WTC11 (cell line): ENCODE measurements around the gene MRPL40. TPM values are rescaled to one million over a fixed set of nuclear protein-coding genes. Genes with fewer than 3 reads are reported as not detected.

Experiments
- ATAC-seq: fragments of 200-7000 bp; cut with Tn5 transposase; 2 replicates; pipeline ENCODE4 v1.10.0; 2021; ENCODE audit warnings: mild to moderate bottlenecking, moderate library complexity
- CTCF ChIA-PET: fragments of 300-600 bp; sonication (Branson Sonifier 250); formaldehyde crosslinking; loops from one replicate; lab custom pipeline; 2021; ENCODE audit warnings: antibody characterized with exemption; lab: Charles Lee
- POLR2A ChIA-PET: fragments of 350-600 bp; sonication (Branson Sonifier 250); formaldehyde crosslinking; loops from one replicate; lab custom pipeline; 2021; ENCODE audit warnings: antibody characterized with exemption; lab: Charles Lee
- DNase-seq: peaks from one replicate; pipeline ENCODE4 v3.0.0; 2021; ENCODE audit warnings: low spot score
- H3K27ac Mint-ChIP-seq: 2 replicates; pipeline ENCODE4 v1.8.0; 2021; ENCODE audit warnings: mixed read lengths
- H3K27me3 Mint-ChIP-seq: 2 replicates; pipeline ENCODE4 v1.8.0; 2021; ENCODE audit warnings: low read depth, mild to moderate bottlenecking, moderate library complexity, mixed read lengths
- H3K36me3 Mint-ChIP-seq: 2 replicates; pipeline ENCODE4 v1.8.0; 2021; ENCODE audit warnings: mixed read lengths
- H3K4me1 Mint-ChIP-seq: 2 replicates; pipeline ENCODE4 v1.8.0; 2022; ENCODE audit warnings: mixed read lengths
- H3K4me3 Mint-ChIP-seq: 2 replicates; pipeline ENCODE4 v1.8.0; 2021; ENCODE audit warnings: mild to moderate bottlenecking, moderate library complexity, mixed read lengths
- H3K9me3 Mint-ChIP-seq: 2 replicates; pipeline ENCODE4 v1.8.0; 2021; ENCODE audit warnings: mixed read lengths
- CBFB ChIP-seq: sonication (generic); formaldehyde crosslinking; IDR thresholded peaks from 2 replicates; pipeline ENCODE4 v1.8.1; 2022; ENCODE audit warnings: mild to moderate bottlenecking, low read depth, missing genetic modification reagents
- CDX4 ChIP-seq: fragments of 250-450 bp; sonication (Bioruptor Pico); IDR thresholded peaks from 2 replicates; pipeline ENCODE4 v1.9.0; 2021; ENCODE audit warnings: moderate library complexity, mild to moderate bottlenecking, inconsistent platforms, borderline replicate concordance
- CREB1 ChIP-seq: sonication (generic); formaldehyde crosslinking; IDR thresholded peaks from 2 replicates; pipeline ENCODE4 v1.8.0; 2023; ENCODE audit warnings: mild to moderate bottlenecking, missing genetic modification reagents
- E2F4 ChIP-seq: sonication (generic); formaldehyde crosslinking; IDR thresholded peaks from 2 replicates; pipeline ENCODE4 v1.8.1; 2022; ENCODE audit warnings: low read depth, mild to moderate bottlenecking, moderate library complexity, missing genetic modification reagents, borderline replicate concordance
- ETV6 ChIP-seq: sonication (generic); formaldehyde crosslinking; IDR thresholded peaks from 2 replicates; pipeline ENCODE4 v1.8.1; 2022; ENCODE audit warnings: mild to moderate bottlenecking, missing genetic modification reagents
- MLX ChIP-seq: sonication (generic); formaldehyde crosslinking; IDR thresholded peaks from 2 replicates; pipeline ENCODE4 v1.8.1; 2023; ENCODE audit warnings: mild to moderate bottlenecking, missing genetic modification reagents, moderate library complexity
- NR1H2 ChIP-seq: sonication (generic); formaldehyde crosslinking; IDR thresholded peaks from 2 replicates; pipeline ENCODE4 v1.9.0; 2021; ENCODE audit warnings: mild to moderate bottlenecking, moderate library complexity, missing genetic modification reagents
- OVOL2 ChIP-seq: fragments of 250-450 bp; sonication (Bioruptor Pico); IDR thresholded peaks from 2 replicates; pipeline ENCODE4 v1.9.0; 2021; ENCODE audit warnings: mild to moderate bottlenecking, borderline replicate concordance
- SP1 ChIP-seq: sonication (generic); formaldehyde crosslinking; conservative IDR thresholded peaks from 2 replicates; pipeline ENCODE4 v1.8.1; 2022; ENCODE audit warnings: missing genetic modification reagents
- TEAD4 ChIP-seq: sonication (generic); formaldehyde crosslinking; IDR thresholded peaks from 2 replicates; pipeline ENCODE4 v1.8.0; 2022; ENCODE audit warnings: mild to moderate bottlenecking, missing genetic modification reagents
- TP53 ChIP-seq: sonication (generic); formaldehyde crosslinking; IDR thresholded peaks from 2 replicates; pipeline ENCODE4 v1.8.1; 2023; ENCODE audit warnings: mild to moderate bottlenecking, missing genetic modification reagents
- USF1 ChIP-seq: sonication (generic); formaldehyde crosslinking; IDR thresholded peaks from 2 replicates; pipeline ENCODE4 v1.8.0; 2022; ENCODE audit warnings: mild to moderate bottlenecking, missing genetic modification reagents
- USF2 ChIP-seq: sonication (generic); formaldehyde crosslinking; IDR thresholded peaks from 2 replicates; pipeline ENCODE4 v1.8.1; 2023; ENCODE audit warnings: mild to moderate bottlenecking, missing genetic modification reagents, moderate library complexity
- ZBTB43 ChIP-seq: sonication (generic); formaldehyde crosslinking; IDR thresholded peaks from 2 replicates; pipeline ENCODE4 v1.8.1; 2023; ENCODE audit warnings: mild to moderate bottlenecking, missing genetic modification reagents
- ZNF317 ChIP-seq: sonication (generic); formaldehyde crosslinking; IDR thresholded peaks from 2 replicates; pipeline ENCODE4 v1.8.1; 2023; ENCODE audit warnings: low read depth, mild to moderate bottlenecking, moderate library complexity, missing genetic modification reagents, borderline replicate concordance
- ZNF396 ChIP-seq: fragments of 250-450 bp; sonication (Bioruptor Pico); IDR thresholded peaks from 2 replicates; pipeline ENCODE4 v1.8.0; 2021; ENCODE audit warnings: mild to moderate bottlenecking, moderate library complexity, borderline replicate concordance
- ZNF416 ChIP-seq: fragments of 250-450 bp; sonication (Bioruptor Pico); IDR thresholded peaks from 2 replicates; pipeline ENCODE4 v1.9.0; 2021; ENCODE audit warnings: mild to moderate bottlenecking, inconsistent platforms
- ZNF532 ChIP-seq: fragments of 250-450 bp; sonication (Bioruptor Pico); IDR thresholded peaks from 2 replicates; pipeline ENCODE4 v1.9.0; 2021; ENCODE audit warnings: mild to moderate bottlenecking, borderline replicate concordance
- total RNA-seq: library from RNA; stranded (reverse); gene quantifications from 3 replicates; pipeline ENCODE4 v1.2.3, GENCODE V29; 2021

The MRPL40 gene
- total RNA-seq, 1 experiment from 2014 or later, result 19.2 TPM

GRCh38 chr22:19396934-19397733 lies 35.2 kb upstream of the MRPL40 start (continued):
- TF ChIP-seq OVOL2 (CRISPR knock-in tag) (no peak), E2F4 (CRISPR knock-in tag) (no peak), MLX (CRISPR knock-in tag) (no peak), ZBTB43 (no peak), CREB1 (CRISPR knock-in tag) (no peak), ETV6 (CRISPR knock-in tag) (no peak), CDX4 (no peak), CBFB (CRISPR knock-in tag) (no peak), SP1 (CRISPR knock-in tag) (no peak), USF2 (no peak), ZNF317 (CRISPR knock-in tag) (no peak)
- TF ChIP-seq, all 79 proteins: peak for 0

GRCh38 chr22:19397734-19398104 lies 34.6 kb upstream of the MRPL40 start:
- no peak overlapping the region for H3K27ac Mint-ChIP-seq
- peaks cover 50% of the 10 kb centered on the region for H3K36me3 Mint-ChIP-seq
- no peak for TF ChIP-seq NR1H2 (CRISPR knock-in tag)
- no peak for TF ChIP-seq TEAD4
- no peak for TF ChIP-seq USF1
- no peak for TF ChIP-seq ZNF396
- TF ChIP-seq TP53 (CRISPR knock-in tag), result no peak
- TF ChIP-seq ZNF532 (CRISPR knock-in tag), result no peak
- no peak for TF ChIP-seq ZNF416 (CRISPR knock-in tag)
- no peak for TF ChIP-seq MLX (CRISPR knock-in tag)
- TF ChIP-seq, all 79 proteins: peak for 0
- ATAC-seq (no peak), DNase-seq (no peak)
- no peak overlapping the region for H3K4me3 Mint-ChIP-seq
- H3K9me3 Mint-ChIP-seq, result no peaks in the 10 kb centered on the region
- ChIA-PET POLR2A (no interaction called here), CTCF (no interaction called here)
- no peaks in the 10 kb centered on the region for H3K27me3 Mint-ChIP-seq
- no peaks in the 10 kb centered on the region for H3K4me1 Mint-ChIP-seq
